Natural killer cell (primary cell): ENCODE data around the gene LRRC31. TPM values are rescaled to one million over a fixed set of nuclear protein-coding genes. Genes with fewer than 3 reads are reported as not detected.

ENCODE experiments used
- ATAC-seq, 3 donors: fragments of 150-1000 bp in 2 of 3; fragments of 200-7000 bp in 1 of 3; cut with Tn5 transposase; 1 replicate in 1 of 3; 2 replicates in 2 of 3; pipeline ENCODE4 v1.10.0; 2021; ENCODE audit warnings: mild to moderate bottlenecking in 2 of 3, moderate library complexity in 2 of 3
- DNase-seq, 2 donors: peaks; one replicate each; pipeline versions ENCODE4 v3.0.0 to v3.0.0-alpha.2; 2013 to 2021; ENCODE audit warnings: mixed read lengths in 1 of 2
- H3K27ac ChIP-seq: one replicate; pipeline ENCODE4 v1.5.1; 2013; ENCODE audit warnings: mild to moderate bottlenecking, low read length
- H3K27me3 ChIP-seq: one replicate; pipeline ENCODE4 v1.6.1; 2013; ENCODE audit warnings: low read length; ENCODE audit not compliant: control insufficient read depth, insufficient read depth
- H3K36me3 ChIP-seq: one replicate; pipeline ENCODE4 v1.6.1; 2013; ENCODE audit warnings: low read length; ENCODE audit not compliant: control insufficient read depth, insufficient read depth
- H3K4me1 ChIP-seq: one replicate; pipeline ENCODE4 v1.6.1; 2013; ENCODE audit warnings: low read length; ENCODE audit not compliant: control insufficient read depth, insufficient read depth
- H3K4me3 ChIP-seq: one replicate; pipeline ENCODE4 v1.5.1; 2013; ENCODE audit warnings: low read length
- H3K9me3 ChIP-seq: one replicate; pipeline ENCODE4 v1.6.1; 2013; ENCODE audit warnings: low read length; ENCODE audit not compliant: control insufficient read depth, insufficient read depth
- H3K27ac Mint-ChIP-seq, 2 donors: one replicate each; pipeline ENCODE4 v1.8.0; 2022; ENCODE audit warnings: mild to moderate bottlenecking in 2 of 2, mixed read lengths in 2 of 2, moderate library complexity in 1 of 2
- H3K27me3 Mint-ChIP-seq, 2 donors: one replicate each; pipeline ENCODE4 v1.8.0; 2022; ENCODE audit warnings: low read depth in 2 of 2, mixed read lengths in 2 of 2
- H3K36me3 Mint-ChIP-seq: one replicate; pipeline ENCODE4 v1.8.0; 2022; ENCODE audit warnings: mixed read lengths
- H3K4me1 Mint-ChIP-seq, 2 donors: one replicate each; pipeline ENCODE4 v1.8.0; 2022; ENCODE audit warnings: mixed read lengths in 2 of 2
- H3K4me3 Mint-ChIP-seq: one replicate; pipeline ENCODE4 v1.8.0; 2022; ENCODE audit warnings: mild to moderate bottlenecking, moderate library complexity, mixed read lengths
- H3K9me3 Mint-ChIP-seq, 2 donors: one replicate each; pipeline ENCODE4 v1.8.0; 2022; ENCODE audit warnings: mixed read lengths in 2 of 2
- CTCF ChIP-seq: fragments of 200-600 bp; IDR thresholded peaks from one replicate; pipeline ENCODE4 v1.8.0; 2022; ENCODE audit warnings: antibody characterized with exemption
- WGBS: methylation state at CpG from one replicate; pipeline ENCODE4 v1.1.7; 2013; ENCODE audit warnings: missing lambda C conversion rate; ENCODE audit not compliant: insufficient coverage; 5-methylcytosine and 5-hydroxymethylcytosine counted together
- intact Hi-C: fragments of 100-400 bp; cut with micrococcal nuclease; formaldehyde crosslinking; loops from one replicate; pipeline ENCODE4 v1.14.2; 2022
- total RNA-seq, 4 donors: library from RNA; stranded (reverse); fragments of 120-200 nt in 1 of 4; gene quantifications; one replicate each; pipeline versions ENCODE4 v1.2.3 to v1.2.4, GENCODE V29; 2013 to 2022

Gene LRRC31
- total RNA-seq, 3 donors from 2014 or later (not counting 1 experiment from before 2014, with no cell fraction given): not detected

DNA sequence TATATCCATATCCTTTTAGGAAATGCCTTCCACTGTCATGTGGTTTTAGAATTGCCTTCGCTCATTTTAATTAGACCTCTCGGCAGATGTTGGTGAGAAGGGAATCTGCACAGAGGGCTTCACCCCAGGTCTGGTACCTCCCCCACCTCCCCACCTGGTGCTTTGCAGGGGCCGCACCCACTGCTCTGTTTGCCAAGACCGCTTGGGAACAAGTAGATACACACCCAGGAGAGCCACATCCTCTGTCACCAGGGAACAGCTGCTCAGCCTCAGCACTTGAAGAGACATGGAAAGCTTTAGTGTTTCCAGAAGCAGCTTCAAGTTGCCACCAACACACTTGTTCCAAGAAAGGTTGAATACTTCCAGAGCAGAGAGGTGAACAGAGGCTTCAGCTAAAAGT is 21.8 kb downstream of the LRRC31 start:
- DNase-seq (no peak), ATAC-seq (no peak)
- H3K4me1 ChIP-seq: peaks cover 4% of the 10 kb centered on the region
- H3K4me1 Mint-ChIP-seq: no peaks in the 10 kb centered on the region
- no peak overlapping the region for H3K27ac Mint-ChIP-seq
- H3K36me3 ChIP-seq: no peaks in the 10 kb centered on the region
- H3K9me3 ChIP-seq: no peaks in the 10 kb centered on the region
- no peak overlapping the region for H3K4me3 Mint-ChIP-seq
- TF ChIP-seq CTCF: no peak
- no peaks in the 10 kb centered on the region for H3K27me3 ChIP-seq
- H3K4me3 ChIP-seq: no peak overlapping the region
- H3K36me3 Mint-ChIP-seq: no peaks in the 10 kb centered on the region
- H3K27me3 Mint-ChIP-seq: peaks cover 5 to 14% of the 10 kb centered on the region in 2 donors
- 89% methylated on average over 4 of the region's 4 CpGs for WGBS
- intact Hi-C loops: no loop called here
- no peaks in the 10 kb centered on the region for H3K9me3 Mint-ChIP-seq
- H3K27ac ChIP-seq: no peak overlapping the region

- Histone ChIP-seq H3K36me3 (no peaks in the 10 kb centered on the region), H3K4me3 (no peak overlapping the region), H3K4me1 (peaks cover 4% of the 10 kb centered on the region), H3K27ac (peak overlapping the region; percentile 4), H3K9me3 (no peaks in the 10 kb centered on the region), H3K27me3 (no peaks in the 10 kb centered on the region)
- WGBS: 86% methylated on average over 10 of the region's 11 CpGs
- TF ChIP-seq CTCF: no peak
- DNase-seq (no peak), ATAC-seq (no peak)
- Mint-ChIP-seq H3K36me3 (no peaks in the 10 kb centered on the region), H3K9me3 (no peaks in the 10 kb centered on the region), H3K27ac (no peak overlapping the region), H3K4me3 (no peak overlapping the region), H3K27me3 (peaks cover 5 to 16% of the 10 kb centered on the region in 2 donors), H3K4me1 (no peaks in the 10 kb centered on the region)
- intact Hi-C loops: no loop called here
Observed at GRCh38 chr3:169846458-169847193, 23.1 kb downstream of the LRRC31 start.

GRCh38 chr3:169842960-169843359 is 26.8 kb downstream of the LRRC31 start:
- intact Hi-C loops: no loop called here

More at GRCh38 chr3:169842960-169843359, 26.8 kb downstream of the LRRC31 start:
- no peak overlapping the region for H3K27ac Mint-ChIP-seq
- no peak overlapping the region for H3K4me3 Mint-ChIP-seq
- DNase-seq: no peak
- H3K9me3 ChIP-seq: no peaks in the 10 kb centered on the region
- no peak for ATAC-seq
- peaks cover 4% of the 10 kb centered on the region for H3K4me1 ChIP-seq
- no peak for TF ChIP-seq CTCF
- H3K9me3 Mint-ChIP-seq: no peaks in the 10 kb centered on the region
- 45% methylated on average over 3 of the region's 3 CpGs for WGBS
- H3K36me3 Mint-ChIP-seq: no peaks in the 10 kb centered on the region
- no peak overlapping the region for H3K4me3 ChIP-seq
- no peaks in the 10 kb centered on the region for H3K36me3 ChIP-seq
- H3K27me3 Mint-ChIP-seq: peaks cover 12 to 41% of the 10 kb centered on the region in 2 donors
- H3K4me1 Mint-ChIP-seq: no peaks in the 10 kb centered on the region
- H3K27me3 ChIP-seq: no peaks in the 10 kb centered on the region
- H3K27ac ChIP-seq: no peak overlapping the region
